ENCODE results near the gene COMMD8.

Gene COMMD8

DNA sequence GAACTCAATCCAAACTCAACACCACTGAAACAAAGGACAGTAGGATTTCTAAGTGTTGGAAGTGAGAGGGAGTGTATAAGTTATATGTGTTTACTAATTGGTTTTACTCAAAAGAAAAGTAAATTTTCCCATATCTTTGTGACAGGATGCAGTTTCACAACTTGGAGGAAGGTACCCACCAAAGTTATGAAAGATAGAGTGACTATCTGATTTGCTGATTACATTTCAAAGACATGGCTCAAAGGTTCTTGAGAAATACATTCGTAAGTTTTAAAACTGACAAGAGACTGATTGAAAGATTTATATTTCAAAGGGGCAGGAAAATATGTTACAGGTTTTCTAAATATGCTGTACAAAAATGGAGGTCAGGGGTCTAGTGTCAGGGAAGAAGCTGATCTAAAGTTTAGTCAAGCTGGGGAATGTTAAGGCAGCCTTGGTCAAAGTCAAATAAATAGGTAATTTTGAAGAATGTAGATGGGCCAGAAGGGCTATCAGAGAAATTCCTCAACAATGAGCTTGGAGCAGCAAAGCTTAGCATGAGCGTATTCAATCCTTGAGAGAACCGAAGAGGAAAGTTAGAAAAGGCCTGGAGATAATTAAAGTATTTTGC is 9.7 kb upstream of the COMMD8 start:
- no peak overlapping the region for H3K4me3 ChIP-seq (ENCODE audit: low read length)
- TF ChIP-seq, protein P1, sequence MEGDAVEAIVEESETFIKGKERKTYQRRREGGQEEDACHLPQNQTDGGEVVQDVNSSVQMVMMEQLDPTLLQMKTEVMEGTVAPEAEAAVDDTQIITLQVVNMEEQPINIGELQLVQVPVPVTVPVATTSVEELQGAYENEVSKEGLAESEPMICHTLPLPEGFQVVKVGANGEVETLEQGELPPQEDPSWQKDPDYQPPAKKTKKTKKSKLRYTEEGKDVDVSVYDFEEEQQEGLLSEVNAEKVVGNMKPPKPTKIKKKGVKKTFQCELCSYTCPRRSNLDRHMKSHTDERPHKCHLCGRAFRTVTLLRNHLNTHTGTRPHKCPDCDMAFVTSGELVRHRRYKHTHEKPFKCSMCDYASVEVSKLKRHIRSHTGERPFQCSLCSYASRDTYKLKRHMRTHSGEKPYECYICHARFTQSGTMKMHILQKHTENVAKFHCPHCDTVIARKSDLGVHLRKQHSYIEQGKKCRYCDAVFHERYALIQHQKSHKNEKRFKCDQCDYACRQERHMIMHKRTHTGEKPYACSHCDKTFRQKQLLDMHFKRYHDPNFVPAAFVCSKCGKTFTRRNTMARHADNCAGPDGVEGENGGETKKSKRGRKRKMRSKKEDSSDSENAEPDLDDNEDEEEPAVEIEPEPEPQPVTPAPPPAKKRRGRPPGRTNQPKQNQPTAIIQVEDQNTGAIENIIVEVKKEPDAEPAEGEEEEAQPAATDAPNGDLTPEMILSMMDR (conservative IDR thresholded peaks at IDR 0.05; ENCODE audit: low read length) = no peak
- no peak for DNase-seq (ENCODE audit: low read depth)

GRCh38 chr4:47471591-47471990 is 8.1 kb upstream of the COMMD8 start:
- no peak for DNase-seq (ENCODE audit: low read depth)
- H3K4me3 ChIP-seq (ENCODE audit: low read length) = no peak overlapping the region
- TF ChIP-seq, protein P1 (conservative IDR thresholded peaks at IDR 0.05; ENCODE audit: low read length) = no peak

DNA sequence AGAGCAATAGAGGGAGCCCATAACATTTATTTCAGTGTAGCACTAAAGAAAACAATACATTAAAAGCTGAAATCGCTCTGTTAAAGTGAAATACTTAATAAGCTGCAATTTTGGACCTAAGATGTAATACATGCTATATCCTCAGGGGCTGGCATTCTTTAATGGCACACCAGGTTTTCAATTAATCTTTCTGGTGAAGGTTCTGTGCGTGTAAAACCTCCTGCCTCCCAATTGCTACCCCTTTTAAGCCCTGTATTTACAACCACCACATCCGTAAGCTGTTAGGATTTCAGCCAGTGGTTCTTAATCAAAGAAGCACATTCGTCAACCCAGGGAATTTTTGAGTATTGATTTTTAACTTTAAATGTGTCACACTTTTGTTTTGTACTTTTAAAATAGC is 7.6 kb upstream of the COMMD8 start:
- TF ChIP-seq, protein P1 (conservative IDR thresholded peaks at IDR 0.05; ENCODE audit: low read length) = no peak
- no peak overlapping the region for H3K4me3 ChIP-seq (ENCODE audit: low read length)
- DNase-seq (ENCODE audit: low read depth) = no peak

- TF ChIP-seq, protein P1 (conservative IDR thresholded peaks at IDR 0.05; ENCODE audit: low read length) = no peak
- peak; percentile 50 for DNase-seq (ENCODE audit: low read depth)
- H3K4me3 ChIP-seq (ENCODE audit: low read length) = no peak overlapping the region
Measured at GRCh38 chr4:47469951-47470350, 6.4 kb upstream of the COMMD8 start.

GRCh38 chr4:47468706-47469365 is 5.3 kb upstream of the COMMD8 start:
- peak; percentile 33 for DNase-seq (ENCODE audit: low read depth)
- no peak overlapping the region for H3K4me3 ChIP-seq (ENCODE audit: low read length)

DNA sequence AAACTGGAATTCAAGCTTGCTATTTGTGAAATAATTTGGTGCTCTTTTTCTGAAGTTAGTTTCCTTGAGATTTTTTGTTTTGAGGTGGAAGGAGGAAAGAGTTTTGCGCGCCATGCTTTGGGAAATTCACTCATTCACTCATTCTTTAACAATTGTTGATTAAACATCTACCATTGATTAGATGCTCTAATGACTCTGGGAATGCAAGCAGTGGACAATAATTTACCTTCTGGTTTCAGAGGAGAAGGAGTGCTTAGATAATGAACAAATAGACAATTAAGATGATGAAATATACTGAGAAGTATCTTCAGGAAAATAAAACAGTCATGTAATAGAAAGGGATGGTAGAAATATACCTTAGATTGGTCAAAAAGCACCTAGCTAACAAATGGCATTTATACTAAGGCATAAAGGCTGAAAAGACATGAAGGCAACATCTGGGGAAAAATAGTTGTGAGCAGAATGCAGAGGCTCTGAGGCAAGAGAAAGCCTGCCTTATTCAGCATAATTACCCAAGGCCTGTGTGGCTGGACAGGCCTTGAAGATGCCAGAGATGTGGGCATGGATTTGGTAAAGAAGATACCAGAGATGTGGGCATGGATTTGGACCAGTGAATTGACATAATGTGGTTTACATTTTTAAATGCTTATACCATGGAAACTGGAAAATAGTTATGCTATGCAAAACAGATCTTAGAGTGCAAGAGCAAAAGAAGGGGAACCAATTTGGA is 2.7 kb upstream of the COMMD8 start:
- no peak overlapping the region for H3K4me3 ChIP-seq (ENCODE audit: low read length)
- no peak for DNase-seq (ENCODE audit: low read depth)
- TF ChIP-seq, protein P1 (conservative IDR thresholded peaks at IDR 0.05; ENCODE audit: low read length) = no peak

More at GRCh38 chr4:47468706-47469365, 5.3 kb upstream of the COMMD8 start:
- TF ChIP-seq, protein P1 (conservative IDR thresholded peaks at IDR 0.05; ENCODE audit: low read length) = no peak

All from AG10803 (cell line).